IgD-negative memory B cell (primary cell): Measurements from ENCODE around the gene ZNF808. TPM values are rescaled to one million over a fixed set of nuclear protein-coding genes. Genes with fewer than 3 reads are reported as not detected.
"Not testable (repeated sequence)": the region's sequence is repeated elsewhere in the genome, so short reads cannot be mapped to it uniquely, and the experiment has no call there.

Source experiments
- H3K27ac Mint-ChIP-seq, 3 donors: one replicate each; pipeline ENCODE4 v1.8.0; 2020 to 2022; ENCODE audit warnings: mild to moderate bottlenecking in 3 of 3, mixed read lengths in 3 of 3, moderate library complexity in 1 of 3
- H3K27me3 Mint-ChIP-seq: one replicate; pipeline ENCODE4 v1.8.0; 2021; ENCODE audit warnings: mixed read lengths
- H3K36me3 Mint-ChIP-seq: one replicate; pipeline ENCODE4 v1.8.0; 2020; ENCODE audit warnings: mild to moderate bottlenecking, mixed read lengths
- H3K4me1 Mint-ChIP-seq, 3 donors: one replicate each; pipeline ENCODE4 v1.8.0; 2020 to 2022; ENCODE audit warnings: mixed read lengths in 3 of 3, mild to moderate bottlenecking in 1 of 3
- H3K4me3 Mint-ChIP-seq, 4 donors: one replicate each; pipeline ENCODE4 v1.8.0; 2020 to 2022; ENCODE audit warnings: mild to moderate bottlenecking in 4 of 4, mixed read lengths in 4 of 4, moderate library complexity in 3 of 4
- H3K9me3 Mint-ChIP-seq, 3 donors: one replicate each; pipeline ENCODE4 v1.8.0; 2020 to 2021; ENCODE audit warnings: mixed read lengths in 3 of 3, mild to moderate bottlenecking in 1 of 3
- polyA plus RNA-seq: library from polyadenylated mRNA; unstranded; fragments of 300-500 nt; fragmentation: Illumina TruSeq; gene quantifications from one replicate; pipeline ENCODE4 v1.2.3, GENCODE V29; 2021

ZNF808 gene
- 8.8 TPM for polyA plus RNA-seq

GRCh38 chr19:52527134-52527955 is at the start of gene ZNF808:
ZNF808 (plus strand) TSS chr19:52527668; CDS start chr19:52543285, 15,617 bp downstream.
- Mint-ChIP-seq H3K4me1 (peaks cover 5 to 16% (median 15%) of the 10 kb centered on the region in 3 donors), H3K9me3 (peaks cover 2 to 15% (median 5%) of the 10 kb centered on the region in 3 donors)

GRCh38 chr19:52484111-52484743 is 43.2 kb upstream of the ZNF808 start:
- not testable (repeated sequence) for H3K27me3 Mint-ChIP-seq, H3K4me3 Mint-ChIP-seq, H3K4me1 Mint-ChIP-seq, H3K27ac Mint-ChIP-seq, H3K36me3 Mint-ChIP-seq
- H3K9me3 Mint-ChIP-seq, result peaks cover 11 to 51% (median 23%) of the 10 kb centered on the region in 3 donors

More at GRCh38 chr19:52527134-52527955, at the start of gene ZNF808:
- H3K27ac Mint-ChIP-seq, result peak within 1 kb of the TSS; percentile 96 to 99 (median 99)
- H3K4me3 Mint-ChIP-seq, result peak within 1 kb of the TSS; percentile 98 to 100 (median 100)
- no peaks in the 10 kb centered on the region for H3K27me3 Mint-ChIP-seq
- peaks cover 4% of the 10 kb centered on the region for H3K36me3 Mint-ChIP-seq

GRCh38 chr19:52485064-52485463 is 42.4 kb upstream of the ZNF808 start:
- Mint-ChIP-seq H3K27ac (peak overlapping the region in 1 of 3 donors; percentile 83), H3K9me3 (peaks cover 11 to 58% (median 25%) of the 10 kb centered on the region in 3 donors), H3K4me3 (peak overlapping the region in 1 of 4 donors; percentile 47)
- H3K4me1 Mint-ChIP-seq, H3K27me3 Mint-ChIP-seq, H3K36me3 Mint-ChIP-seq: not testable (repeated sequence)

GRCh38 chr19:52485561-52486240 is 41.8 kb upstream of the ZNF808 start:
- peaks cover 9 to 60% (median 25%) of the 10 kb centered on the region in 3 donors for H3K9me3 Mint-ChIP-seq
- H3K4me3 Mint-ChIP-seq, H3K27ac Mint-ChIP-seq, H3K27me3 Mint-ChIP-seq, H3K4me1 Mint-ChIP-seq, H3K36me3 Mint-ChIP-seq: not testable (repeated sequence)

- no peaks in the 10 kb centered on the region for H3K36me3 Mint-ChIP-seq
- no peaks in the 10 kb centered on the region for H3K4me1 Mint-ChIP-seq
- no peak overlapping the region for H3K4me3 Mint-ChIP-seq
- H3K27ac Mint-ChIP-seq, result no peak overlapping the region
- no peaks in the 10 kb centered on the region for H3K27me3 Mint-ChIP-seq
- H3K9me3 Mint-ChIP-seq, result peaks cover 2 to 37% (median 18%) of the 10 kb centered on the region in 3 donors
These were observed 35.1 kb upstream of the ZNF808 start for GRCh38 chr19:52492201-52492993.

GRCh38 chr19:52492994-52493470 is 34.4 kb upstream of the ZNF808 start:
- H3K4me3 Mint-ChIP-seq, result peak overlapping the region in 1 of 4 donors; percentile 63
- H3K36me3 Mint-ChIP-seq, result no peaks in the 10 kb centered on the region
- peaks cover 2 to 41% (median 18%) of the 10 kb centered on the region in 3 donors for H3K9me3 Mint-ChIP-seq

GRCh38 chr19:52494518-52494917 is 33.0 kb upstream of the ZNF808 start:
- Mint-ChIP-seq H3K27me3 (no peaks in the 10 kb centered on the region), H3K36me3 (no peaks in the 10 kb centered on the region), H3K9me3 (peaks cover 2 to 39% (median 24%) of the 10 kb centered on the region in 3 donors), H3K4me3 (no peak overlapping the region), H3K4me1 (no peaks in the 10 kb centered on the region), H3K27ac (no peak overlapping the region)

More at GRCh38 chr19:52492994-52493470, 34.4 kb upstream of the ZNF808 start:
- no peaks in the 10 kb centered on the region for H3K4me1 Mint-ChIP-seq
- H3K27ac Mint-ChIP-seq, result no peak overlapping the region
- no peaks in the 10 kb centered on the region for H3K27me3 Mint-ChIP-seq

GRCh38 chr19:52498571-52498970 is 28.9 kb upstream of the ZNF808 start:
- H3K27ac Mint-ChIP-seq, result no peak overlapping the region
- H3K4me3 Mint-ChIP-seq, result no peak overlapping the region
- H3K4me1 Mint-ChIP-seq, result no peaks in the 10 kb centered on the region
- H3K36me3 Mint-ChIP-seq, result peaks cover 5% of the 10 kb centered on the region
- no peaks in the 10 kb centered on the region for H3K27me3 Mint-ChIP-seq
- peaks cover 0 to 34% (median 24%) of the 10 kb centered on the region in 3 donors for H3K9me3 Mint-ChIP-seq

- H3K36me3 Mint-ChIP-seq, H3K27ac Mint-ChIP-seq, H3K27me3 Mint-ChIP-seq, H3K4me1 Mint-ChIP-seq: not testable (repeated sequence)
- Mint-ChIP-seq H3K4me3 (peak overlapping the region in 1 of 4 donors; percentile 45), H3K9me3 (peaks cover 2 to 39% (median 19%) of the 10 kb centered on the region in 3 donors)
These were observed 27.0 kb upstream of the ZNF808 start for GRCh38 chr19:52500474-52500873.

- not testable (repeated sequence) for H3K27me3 Mint-ChIP-seq, H3K27ac Mint-ChIP-seq, H3K4me1 Mint-ChIP-seq, H3K4me3 Mint-ChIP-seq, H3K36me3 Mint-ChIP-seq
- peaks cover 4 to 39% (median 19%) of the 10 kb centered on the region in 3 donors for H3K9me3 Mint-ChIP-seq
These were observed 26.5 kb upstream of the ZNF808 start for GRCh38 chr19:52500991-52501390.

GRCh38 chr19:52507266-52507665 is 20.2 kb upstream of the ZNF808 start:
- Mint-ChIP-seq H3K9me3 (peaks cover 14 to 42% (median 19%) of the 10 kb centered on the region in 3 donors), H3K27ac (no peak overlapping the region), H3K27me3 (no peaks in the 10 kb centered on the region), H3K36me3 (peaks cover 6% of the 10 kb centered on the region), H3K4me1 (no peaks in the 10 kb centered on the region), H3K4me3 (no peak overlapping the region)

- no peaks in the 10 kb centered on the region for H3K36me3 Mint-ChIP-seq
- H3K9me3 Mint-ChIP-seq, result peaks cover 23 to 38% (median 36%) of the 10 kb centered on the region in 3 donors
- no peak overlapping the region for H3K27ac Mint-ChIP-seq
- H3K4me3 Mint-ChIP-seq, result no peak overlapping the region
- H3K27me3 Mint-ChIP-seq, result peaks cover 3% of the 10 kb centered on the region
- no peaks in the 10 kb centered on the region for H3K4me1 Mint-ChIP-seq
These were observed 11.3 kb upstream of the ZNF808 start for GRCh38 chr19:52516191-52516590.

GRCh38 chr19:52518646-52519045 is 8.8 kb upstream of the ZNF808 start:
- peaks cover 3% of the 10 kb centered on the region for H3K27me3 Mint-ChIP-seq
- no peak overlapping the region for H3K27ac Mint-ChIP-seq
- no peaks in the 10 kb centered on the region for H3K36me3 Mint-ChIP-seq
- H3K4me3 Mint-ChIP-seq, result no peak overlapping the region
- peaks cover 13 to 35% (median 29%) of the 10 kb centered on the region in 3 donors for H3K9me3 Mint-ChIP-seq
- no peaks in the 10 kb centered on the region for H3K4me1 Mint-ChIP-seq

- H3K27ac Mint-ChIP-seq, H3K36me3 Mint-ChIP-seq, H3K4me3 Mint-ChIP-seq, H3K27me3 Mint-ChIP-seq, H3K4me1 Mint-ChIP-seq: not testable (repeated sequence)
- peaks cover 12 to 31% (median 24%) of the 10 kb centered on the region in 3 donors for H3K9me3 Mint-ChIP-seq
These were observed 8.3 kb upstream of the ZNF808 start for GRCh38 chr19:52519175-52519574.
